DND-41 (cell line): ENCODE results near the gene SAPCD2.

Source experiments
- ATAC-seq: fragments of 200-7000 bp; cut with Tn5 transposase; 3 replicates; pipeline ENCODE4 v1.9.1; 2021; ENCODE audit warnings: low read depth; ENCODE audit not compliant: insufficient read depth
- DNase-seq: peaks from one replicate; pipeline ENCODE4 v3.0.0-alpha.2; 2020
- H2AFZ ChIP-seq: 2 replicates; pipeline ENCODE4 v1.6.0; 2012; ENCODE audit warnings: low read depth, low read length
- H3K27ac ChIP-seq: 2 replicates; pipeline ENCODE4 v1.5.1; 2012; ENCODE audit warnings: low read length, inconsistent platforms
- H3K27me3 ChIP-seq: fragments of 200-600 bp; sonication (generic); 2 replicates; pipeline ENCODE4 v1.6.0; 2012; ENCODE audit warnings: low read length, mild to moderate bottlenecking, inconsistent platforms; ENCODE audit not compliant: insufficient read depth, poor library complexity
- H3K36me3 ChIP-seq: 2 replicates; pipeline ENCODE4 v1.5.1; 2012; ENCODE audit warnings: low read length, inconsistent platforms; ENCODE audit not compliant: insufficient read depth
- H3K4me1 ChIP-seq: 2 replicates; pipeline ENCODE4 v1.5.1; 2012; ENCODE audit warnings: mild to moderate bottlenecking, low read length; ENCODE audit not compliant: insufficient read depth
- H3K4me2 ChIP-seq: 2 replicates; pipeline ENCODE4 v1.6.0; 2012; ENCODE audit warnings: mild to moderate bottlenecking, moderate library complexity, low read length, inconsistent platforms; ENCODE audit not compliant: insufficient read depth
- H3K4me3 ChIP-seq, 2 experiments: fragments of 200-600 bp in 1 of 2; shearing (Covaris generic) in 1 of 2; 2 replicates each; pipeline ENCODE4 v1.5.1; 2012 to 2016; ENCODE audit warnings: inconsistent platforms in 2 of 2, low read length in 2 of 2, mild to moderate bottlenecking in 2 of 2, low read depth in 1 of 2, moderate library complexity in 1 of 2
- H3K79me2 ChIP-seq: 2 replicates; pipeline ENCODE4 v1.6.0; 2012; ENCODE audit warnings: low read length, inconsistent platforms; ENCODE audit not compliant: insufficient read depth
- H3K9ac ChIP-seq: 2 replicates; pipeline ENCODE4 v1.6.0; 2012; ENCODE audit warnings: low read depth, mild to moderate bottlenecking, inconsistent platforms, low read length, moderate library complexity
- H3K9me3 ChIP-seq: 2 replicates; pipeline ENCODE4 v1.5.1; 2012; ENCODE audit warnings: low read length, moderate library complexity, mild to moderate bottlenecking, inconsistent platforms; ENCODE audit not compliant: insufficient read depth, severe bottlenecking
- H4K20me1 ChIP-seq: 2 replicates; pipeline ENCODE4 v1.6.0; 2012; ENCODE audit warnings: low read length; ENCODE audit not compliant: insufficient read depth
- EZH2 ChIP-seq: IDR thresholded peaks from 3 replicates; pipeline ENCODE4 v1.6.1; 2012; ENCODE audit warnings: borderline replicate concordance, low read depth, mild to moderate bottlenecking, moderate library complexity, low read length, inconsistent platforms; ENCODE audit not compliant: severe bottlenecking
- TF ChIP-seq, protein P1 (sequence below): IDR thresholded peaks from 2 replicates; pipeline ENCODE4 v1.5.1; 2012; ENCODE audit warnings: borderline replicate concordance, low read length, moderate library complexity, mild to moderate bottlenecking; ENCODE audit not compliant: poor library complexity, severe bottlenecking; ENCODE audit errors: extremely low read depth

Gene SAPCD2

GRCh38 chr9:137041124-137041523, 29.2 kb downstream of the SAPCD2 start:
- Histone ChIP-seq H2AFZ (no peak overlapping the region), H3K79me2 (no peaks in the 10 kb centered on the region), H3K27me3 (peaks cover 24% of the 10 kb centered on the region), H4K20me1 (peaks cover 25% of the 10 kb centered on the region), H3K4me2 (no peak overlapping the region), H3K9ac (no peak overlapping the region), H3K27ac (no peak overlapping the region), H3K36me3 (no peaks in the 10 kb centered on the region), H3K4me1 (no peaks in the 10 kb centered on the region), H3K4me3 (no peak overlapping the region), H3K9me3 (no peaks in the 10 kb centered on the region)
- no peak for DNase-seq
- TF ChIP-seq EZH2 = no peak
- TF ChIP-seq, protein P1, sequence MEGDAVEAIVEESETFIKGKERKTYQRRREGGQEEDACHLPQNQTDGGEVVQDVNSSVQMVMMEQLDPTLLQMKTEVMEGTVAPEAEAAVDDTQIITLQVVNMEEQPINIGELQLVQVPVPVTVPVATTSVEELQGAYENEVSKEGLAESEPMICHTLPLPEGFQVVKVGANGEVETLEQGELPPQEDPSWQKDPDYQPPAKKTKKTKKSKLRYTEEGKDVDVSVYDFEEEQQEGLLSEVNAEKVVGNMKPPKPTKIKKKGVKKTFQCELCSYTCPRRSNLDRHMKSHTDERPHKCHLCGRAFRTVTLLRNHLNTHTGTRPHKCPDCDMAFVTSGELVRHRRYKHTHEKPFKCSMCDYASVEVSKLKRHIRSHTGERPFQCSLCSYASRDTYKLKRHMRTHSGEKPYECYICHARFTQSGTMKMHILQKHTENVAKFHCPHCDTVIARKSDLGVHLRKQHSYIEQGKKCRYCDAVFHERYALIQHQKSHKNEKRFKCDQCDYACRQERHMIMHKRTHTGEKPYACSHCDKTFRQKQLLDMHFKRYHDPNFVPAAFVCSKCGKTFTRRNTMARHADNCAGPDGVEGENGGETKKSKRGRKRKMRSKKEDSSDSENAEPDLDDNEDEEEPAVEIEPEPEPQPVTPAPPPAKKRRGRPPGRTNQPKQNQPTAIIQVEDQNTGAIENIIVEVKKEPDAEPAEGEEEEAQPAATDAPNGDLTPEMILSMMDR = no peak
- no peak for ATAC-seq

- H2AFZ ChIP-seq = no peak overlapping the region
- H3K36me3 ChIP-seq = no peaks in the 10 kb centered on the region
- H3K27me3 ChIP-seq = peaks cover 20% of the 10 kb centered on the region
- H3K9ac ChIP-seq = no peak overlapping the region
- no peaks in the 10 kb centered on the region for H3K79me2 ChIP-seq
- DNase-seq = no peak
- H4K20me1 ChIP-seq = peaks cover 25% of the 10 kb centered on the region; the same call in 1 of the 2 replicates
- ATAC-seq = no peak
- no peak overlapping the region for H3K4me3 ChIP-seq
- TF ChIP-seq, protein P1 = no peak
- TF ChIP-seq EZH2 = no peak
- no peaks in the 10 kb centered on the region for H3K9me3 ChIP-seq
- H3K27ac ChIP-seq = no peak overlapping the region
- H3K4me2 ChIP-seq = no peak overlapping the region
- no peaks in the 10 kb centered on the region for H3K4me1 ChIP-seq
Measured at GRCh38 chr9:137040568-137040967, 29.8 kb downstream of the SAPCD2 start.

DNA sequence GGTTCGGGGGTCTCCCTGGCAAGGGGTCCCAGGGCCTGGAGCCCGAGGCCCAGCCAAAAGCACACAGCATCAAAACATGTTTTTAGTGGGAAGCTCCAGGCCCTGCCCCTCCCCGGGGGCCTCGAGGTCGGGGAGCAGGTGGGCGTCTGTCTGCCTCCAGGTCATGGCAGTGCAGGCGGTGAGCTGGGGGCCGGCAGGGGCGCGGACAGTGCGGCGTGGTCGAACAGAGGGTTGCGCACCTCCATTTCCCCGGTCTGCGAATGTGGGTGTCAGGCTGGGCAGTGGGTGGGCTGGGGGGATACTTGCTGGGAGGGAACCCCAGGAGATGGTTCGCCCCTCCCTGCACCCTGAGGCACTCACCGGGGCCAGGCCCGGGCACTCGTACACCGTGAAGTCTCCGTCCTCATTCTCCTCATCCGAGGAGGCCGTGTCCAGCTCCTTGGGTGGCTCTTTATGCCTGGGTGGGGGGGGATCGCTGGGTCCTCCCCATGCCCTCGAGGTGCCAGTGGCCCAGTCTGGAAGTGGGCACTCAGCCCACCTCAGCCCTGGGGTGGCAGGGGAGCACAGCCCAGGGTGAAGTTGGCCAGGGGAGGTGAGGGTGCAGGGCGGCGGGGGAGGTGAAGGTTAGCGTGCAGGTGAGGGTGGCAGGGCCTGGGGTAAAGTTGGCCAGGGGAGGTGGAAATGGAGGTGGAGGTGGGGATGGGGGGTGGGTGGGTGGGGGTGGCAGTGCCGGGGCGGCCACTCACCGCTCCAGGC, 30.6 kb downstream of the SAPCD2 start:
- H3K4me2 ChIP-seq = no peak overlapping the region
- ATAC-seq = no peak
- H3K27me3 ChIP-seq = peaks cover 16% of the 10 kb centered on the region
- no peak overlapping the region for H3K4me3 ChIP-seq
- H2AFZ ChIP-seq = no peak overlapping the region
- H3K79me2 ChIP-seq = no peaks in the 10 kb centered on the region
- H3K27ac ChIP-seq = no peak overlapping the region
- H3K36me3 ChIP-seq = no peaks in the 10 kb centered on the region
- DNase-seq = no peak
- peaks cover 6% of the 10 kb centered on the region for H3K4me1 ChIP-seq
- peaks cover 25% of the 10 kb centered on the region for H4K20me1 ChIP-seq
- no peaks in the 10 kb centered on the region for H3K9me3 ChIP-seq
- H3K9ac ChIP-seq = no peak overlapping the region
- no peak for TF ChIP-seq EZH2
- TF ChIP-seq, protein P1 = no peak
